GM12872 (cell line): ENCODE results near the gene HES3.

Experiments
- CTCF ChIP-seq: IDR thresholded peaks from 3 replicates; pipeline ENCODE4 v1.5.1; 2011; ENCODE audit warnings: low read depth, mild to moderate bottlenecking, low read length, moderate library complexity; ENCODE audit not compliant: insufficient read depth

The HES3 gene

GRCh38 chr1:6262555-6263420 is 18.8 kb downstream of the HES3 start:
- TF ChIP-seq CTCF: no peak

- TF ChIP-seq CTCF: no peak
Measured at GRCh38 chr1:6263716-6264115, 19.7 kb downstream of the HES3 start.

- no peak for TF ChIP-seq CTCF
Measured at GRCh38 chr1:6265151-6265550, 21.2 kb downstream of the HES3 start.

- no peak for TF ChIP-seq CTCF
Measured at GRCh38 chr1:6266641-6267040, 22.7 kb downstream of the HES3 start.

- TF ChIP-seq CTCF: no peak
Measured at GRCh38 chr1:6267686-6268322, 23.8 kb downstream of the HES3 start.

- no peak for TF ChIP-seq CTCF
Measured at GRCh38 chr1:6268415-6268814, 24.4 kb downstream of the HES3 start.

- TF ChIP-seq CTCF: no peak
Measured at GRCh38 chr1:6269296-6269695, 25.3 kb downstream of the HES3 start.
